SU-DHL-6 (cell line): ENCODE results near the gene NOX5.

Source experiments
- H2AFZ ChIP-seq: fragments of 200-600 bp; sonication (generic); 2 replicates; pipeline ENCODE4 v1.6.1; 2014; ENCODE audit warnings: low read depth, mild to moderate bottlenecking, moderate library complexity, mixed read lengths, antibody characterized with exemption, low read length; ENCODE audit not compliant: severe bottlenecking
- H3F3A ChIP-seq: fragments of 200-600 bp; shearing (Covaris generic); 2 replicates; pipeline ENCODE4 v1.6.0; 2016; ENCODE audit warnings: antibody characterized with exemption, mild to moderate bottlenecking; ENCODE audit not compliant: insufficient read depth
- H3K27ac ChIP-seq: fragments of 200-600 bp; sonication (generic); 2 replicates; pipeline ENCODE4 v1.5.1; 2016; ENCODE audit warnings: low read depth, mild to moderate bottlenecking, low read length, moderate library complexity, mixed read lengths
- H3K27me3 ChIP-seq: fragments of 200-600 bp; sonication (generic), shearing (Covaris generic); 2 replicates; pipeline ENCODE4 v1.6.0; 2014; ENCODE audit warnings: mild to moderate bottlenecking, low read length
- H3K36me3 ChIP-seq: fragments of 200-600 bp; sonication (generic); 2 replicates; pipeline ENCODE4 v1.6.1; 2014; ENCODE audit warnings: mild to moderate bottlenecking, low read length, mixed read lengths
- H3K4me2 ChIP-seq: fragments of 300-600, 200-600 bp; shearing (Covaris generic), sonication (generic); 2 replicates; pipeline ENCODE4 v1.6.0; 2014; ENCODE audit warnings: low read length, low read depth, mild to moderate bottlenecking; ENCODE audit not compliant: poor library complexity, severe bottlenecking
- H3K4me3 ChIP-seq: fragments of 200-600 bp; sonication (generic); 2 replicates; pipeline ENCODE4 v1.5.1; 2014; ENCODE audit warnings: antibody characterized with exemption, low read length, mild to moderate bottlenecking, mixed read lengths; ENCODE audit not compliant: insufficient read depth, poor library complexity, severe bottlenecking
- H3K79me2 ChIP-seq: fragments of 200-600 bp; sonication (generic); 2 replicates; pipeline ENCODE4 v1.6.1; 2014; ENCODE audit warnings: mild to moderate bottlenecking, low read length, moderate library complexity; ENCODE audit not compliant: insufficient read depth
- H3K9ac ChIP-seq: fragments of 200-600 bp; sonication (generic); 2 replicates; pipeline ENCODE4 v1.7.0; 2014; ENCODE audit warnings: mild to moderate bottlenecking, low read length
- H3K9me2 ChIP-seq: fragments of 200-600 bp; sonication (generic); replicated peaks from 2 replicates; pipeline ENCODE4 v1.6.1; 2014; ENCODE audit warnings: low read length; ENCODE audit not compliant: insufficient read depth
- H3K9me3 ChIP-seq: fragments of 200-600 bp; sonication (generic); 2 replicates; pipeline ENCODE4 v1.6.1; 2014; ENCODE audit warnings: low read length, mixed read lengths; ENCODE audit not compliant: insufficient read depth
- H4K20me1 ChIP-seq: fragments of 200-600 bp; sonication (generic); 2 replicates; pipeline ENCODE4 v1.6.1; 2014; ENCODE audit warnings: low read depth, mild to moderate bottlenecking, antibody characterized with exemption, low read length, moderate library complexity, mixed read lengths
- CTCF ChIP-seq: fragments of 200-600 bp; sonication (generic); IDR thresholded peaks from one replicate; pipeline ENCODE4 v1.5.1; 2017; ENCODE audit warnings: antibody characterized with exemption, mild to moderate bottlenecking, low read length, moderate library complexity; ENCODE audit not compliant: insufficient read depth, poor library complexity, severe bottlenecking
- EZH2phosphoT487 ChIP-seq: fragments of 200-600 bp; sonication (generic), shearing (Covaris generic); conservative IDR thresholded peaks from 2 replicates; pipeline ENCODE4 v1.6.1; 2018; ENCODE audit warnings: mild to moderate bottlenecking, antibody characterized with exemption, low read length, moderate library complexity, mixed read lengths

NOX5 gene

GRCh38 chr15:68994149-68994548 is 20.3 kb upstream of the NOX5 start:
- H3F3A ChIP-seq, result no peaks in the 10 kb centered on the region
- no peak for TF ChIP-seq EZH2phosphoT487
- no peak for TF ChIP-seq CTCF
- H3K4me3 ChIP-seq, result no peak overlapping the region
- H3K36me3 ChIP-seq, result no peaks in the 10 kb centered on the region
- no peaks in the 10 kb centered on the region for H3K27me3 ChIP-seq
- H3K27ac ChIP-seq, result no peak overlapping the region
- no peaks in the 10 kb centered on the region for H3K9me3 ChIP-seq
- H3K9ac ChIP-seq, result no peak overlapping the region
- no peak overlapping the region for H3K4me2 ChIP-seq
- H3K9me2 ChIP-seq, result no peaks in the 10 kb centered on the region
- H4K20me1 ChIP-seq, result no peaks in the 10 kb centered on the region
- H3K79me2 ChIP-seq, result no peaks in the 10 kb centered on the region
- H2AFZ ChIP-seq, result no peak overlapping the region

GRCh38 chr15:68994981-68995761 is 19.3 kb upstream of the NOX5 start:
- H3K9me2 ChIP-seq, result no peaks in the 10 kb centered on the region
- no peaks in the 10 kb centered on the region for H4K20me1 ChIP-seq
- no peak overlapping the region for H3K4me3 ChIP-seq
- H3K4me2 ChIP-seq, result no peak overlapping the region
- H3K9me3 ChIP-seq, result no peaks in the 10 kb centered on the region
- H2AFZ ChIP-seq, result no peak overlapping the region
- H3K36me3 ChIP-seq, result no peaks in the 10 kb centered on the region
- TF ChIP-seq EZH2phosphoT487, result no peak
- TF ChIP-seq CTCF, result no peak
- H3K79me2 ChIP-seq, result no peaks in the 10 kb centered on the region
- no peak overlapping the region for H3K27ac ChIP-seq
- H3K9ac ChIP-seq, result no peak overlapping the region
- no peaks in the 10 kb centered on the region for H3F3A ChIP-seq
- H3K27me3 ChIP-seq, result no peaks in the 10 kb centered on the region

GRCh38 chr15:68997050-68997449 is 17.4 kb upstream of the NOX5 start:
- Histone ChIP-seq H3K9ac (no peak overlapping the region), H3K79me2 (no peaks in the 10 kb centered on the region), H3F3A (no peaks in the 10 kb centered on the region), H2AFZ (no peak overlapping the region), H3K36me3 (no peaks in the 10 kb centered on the region), H3K27ac (no peak overlapping the region), H3K9me2 (no peaks in the 10 kb centered on the region), H3K27me3 (no peaks in the 10 kb centered on the region), H3K9me3 (no peaks in the 10 kb centered on the region), H4K20me1 (no peaks in the 10 kb centered on the region), H3K4me3 (no peak overlapping the region), H3K4me2 (no peak overlapping the region)
- TF ChIP-seq EZH2phosphoT487, result no peak
- TF ChIP-seq CTCF, result no peak
